IMR-90 (cell line): ENCODE results near the gene GLYATL2. TPM values are rescaled to one million over a fixed set of nuclear protein-coding genes. Genes with fewer than 3 reads are reported as not detected.

Experiments used
- ATAC-seq: fragments of 200-7000 bp; cut with Tn5 transposase; 2 replicates; pipeline ENCODE4 v1.9.1; 2020; ENCODE audit warnings: low read depth, mild to moderate bottlenecking, moderate library complexity
- BruUV-seq: library from RNA; stranded (reverse); fragments of 400-500 nt; replicated peaks from 2 replicates; lab custom pipeline; 2021; lab: Mats Ljungman, UMichigan
- CTCF ChIA-PET: fragments of 300-600 bp; formaldehyde crosslinking; extraction: SDS; loops from one replicate; lab custom pipeline; 2021; ENCODE audit warnings: antibody characterized with exemption; lab: Yijun Ruan, JAX
- POLR2A ChIA-PET: fragments of 300-600 bp; sonication (Branson Sonifier 250); formaldehyde crosslinking; loops from one replicate; lab custom pipeline; 2022; ENCODE audit warnings: antibody characterized with exemption; ENCODE audit not compliant: unreplicated experiment; lab: Charles Lee
- DNase-seq: peaks from one replicate; pipeline ENCODE4 v3.0.0; 2013
- H2AFZ ChIP-seq: replicated peaks from 2 replicates; pipeline ENCODE3; 2013; ENCODE audit warnings: low read length, mild to moderate bottlenecking; ENCODE audit not compliant: poor library complexity
- H2AK5ac ChIP-seq: 2 replicates; pipeline ENCODE4 v1.6.1; 2013; ENCODE audit warnings: low read depth, low read length, inconsistent platforms
- H2AK9ac ChIP-seq: replicated peaks from 2 replicates; pipeline ENCODE3; 2013; ENCODE audit warnings: mild to moderate bottlenecking, low read depth, low read length, moderate library complexity; ENCODE audit not compliant: poor library complexity
- H2BK120ac ChIP-seq: 2 replicates; pipeline ENCODE4 v1.6.1; 2013; ENCODE audit warnings: low read depth, low read length, inconsistent platforms
- H2BK15ac ChIP-seq: 3 replicates; pipeline ENCODE4 v1.6.1; 2013; ENCODE audit warnings: low read depth, low read length, inconsistent platforms
- H2BK20ac ChIP-seq: 2 replicates; pipeline ENCODE4 v1.6.1; 2013; ENCODE audit warnings: low read depth, mild to moderate bottlenecking, inconsistent platforms, low read length, moderate library complexity
- H2BK5ac ChIP-seq: 2 replicates; pipeline ENCODE4 v1.6.1; 2013; ENCODE audit warnings: mild to moderate bottlenecking, low read depth, low read length, inconsistent platforms; ENCODE audit not compliant: poor library complexity, severe bottlenecking
- H3K14ac ChIP-seq: replicated peaks from 2 replicates; pipeline ENCODE4 v1.6.1; 2013; ENCODE audit warnings: low read depth, low read length, inconsistent platforms
- H3K18ac ChIP-seq: 2 replicates; pipeline ENCODE4 v1.6.1; 2013; ENCODE audit warnings: low read depth, low read length, control low read depth
- H3K23ac ChIP-seq: 2 replicates; pipeline ENCODE4 v1.6.1; 2013; ENCODE audit warnings: low read depth, low read length, inconsistent platforms
- H3K27ac ChIP-seq: 2 replicates; pipeline ENCODE4 v1.5.1; 2013; ENCODE audit warnings: mild to moderate bottlenecking, control low read depth, low read length; ENCODE audit not compliant: insufficient read depth
- H3K27me3 ChIP-seq: 2 replicates; pipeline ENCODE4 v1.6.1; 2013; ENCODE audit warnings: low read length; ENCODE audit not compliant: control insufficient read depth, insufficient read depth
- H3K36me3 ChIP-seq: 2 replicates; pipeline ENCODE4 v1.6.1; 2013; ENCODE audit warnings: low read length, mixed read lengths; ENCODE audit not compliant: control insufficient read depth, insufficient read depth
- H3K4ac ChIP-seq: 2 replicates; pipeline ENCODE4 v1.6.1; 2013; ENCODE audit warnings: low read depth, low read length, inconsistent platforms
- H3K4me1 ChIP-seq: 2 replicates; pipeline ENCODE4 v1.6.1; 2013; ENCODE audit warnings: low read length, mixed read lengths; ENCODE audit not compliant: control insufficient read depth, insufficient read depth
- H3K4me2 ChIP-seq: 2 replicates; pipeline ENCODE4 v1.6.1; 2013; ENCODE audit warnings: low read depth, mild to moderate bottlenecking, control low read depth, low read length, moderate library complexity
- H3K4me3 ChIP-seq: 2 replicates; pipeline ENCODE4 v1.5.1; 2013; ENCODE audit warnings: low read depth, mild to moderate bottlenecking, control low read depth, low read length, moderate library complexity; ENCODE audit not compliant: insufficient read depth
- H3K56ac ChIP-seq: 2 replicates; pipeline ENCODE4 v1.6.1; 2013; ENCODE audit warnings: low read length, inconsistent platforms; ENCODE audit not compliant: insufficient read depth; ENCODE audit errors: extremely low read depth
- H3K79me1 ChIP-seq, 2 experiments: 2 replicates each; pipeline ENCODE4 v1.6.1; 2013; ENCODE audit warnings: low read length in 2 of 2, inconsistent platforms in 1 of 2, low read depth in 1 of 2
- H3K9ac ChIP-seq: 2 replicates; pipeline ENCODE4 v1.6.1; 2013; ENCODE audit warnings: low read depth, low read length, control low read depth
- H3K9me1 ChIP-seq: 2 replicates; pipeline ENCODE4 v1.6.1; 2013; ENCODE audit warnings: low read length, inconsistent platforms; ENCODE audit not compliant: insufficient read depth
- H3K9me3 ChIP-seq: 2 replicates; pipeline ENCODE4 v1.6.1; 2013; ENCODE audit warnings: low read length; ENCODE audit not compliant: control insufficient read depth, insufficient read depth
- H4K20me1 ChIP-seq: 2 replicates; pipeline ENCODE4 v1.6.1; 2013; ENCODE audit warnings: low read length, inconsistent platforms; ENCODE audit not compliant: insufficient read depth
- H4K5ac ChIP-seq: 2 replicates; pipeline ENCODE4 v1.6.1; 2013; ENCODE audit warnings: mild to moderate bottlenecking, low read depth, low read length, control low read depth
- H4K8ac ChIP-seq, 2 experiments: 2 replicates each; pipeline ENCODE4 v1.6.1; 2013; ENCODE audit warnings: low read depth in 2 of 2, low read length in 2 of 2, control low read depth in 1 of 2, inconsistent platforms in 1 of 2
- H4K91ac ChIP-seq: 2 replicates; pipeline ENCODE4 v1.6.1; 2013; ENCODE audit warnings: low read depth, low read length, inconsistent platforms; ENCODE audit not compliant: insufficient read depth
- BHLHE40 ChIP-seq: fragments of 150-350 bp; IDR thresholded peaks from 2 replicates; pipeline ENCODE4 v1.6.1; 2016; ENCODE audit warnings: mild to moderate bottlenecking, low read depth, low read length
- CEBPB ChIP-seq: IDR thresholded peaks from 2 replicates; pipeline ENCODE4 v1.6.1; 2012; ENCODE audit warnings: low read depth, low read length, improper control_type of control experiment
- CHD1 ChIP-seq: IDR thresholded peaks from 2 replicates; pipeline ENCODE4 v1.6.1; 2012; ENCODE audit warnings: low read depth, low read length, improper control_type of control experiment
- FOS ChIP-seq: fragments of 150-350 bp; IDR thresholded peaks from 2 replicates; pipeline ENCODE4 v1.6.1; 2016; ENCODE audit warnings: low read depth, low read length
- MAFK ChIP-seq: IDR thresholded peaks from 2 replicates; pipeline ENCODE4 v1.6.1; 2012; ENCODE audit warnings: low read depth, low read length, improper control_type of control experiment
- MAZ ChIP-seq: IDR thresholded peaks from 2 replicates; pipeline ENCODE4 v1.6.1; 2012; ENCODE audit warnings: low read depth, mild to moderate bottlenecking, low read length, improper control_type of control experiment, moderate library complexity, borderline replicate concordance
- MXI1 ChIP-seq: IDR thresholded peaks from 2 replicates; pipeline ENCODE4 v1.6.1; 2012; ENCODE audit warnings: low read depth, mild to moderate bottlenecking, low read length, moderate library complexity, borderline replicate concordance
- NFE2L2 ChIP-seq: fragments of 150-350 bp; IDR thresholded peaks from 2 replicates; pipeline ENCODE4 v1.6.1; 2016; ENCODE audit warnings: low read depth, mild to moderate bottlenecking, low read length
- POLR2A ChIP-seq: IDR thresholded peaks from 2 replicates; pipeline ENCODE4 v1.6.1; 2012; ENCODE audit warnings: mild to moderate bottlenecking, low read depth, low read length
- RAD21 ChIP-seq: IDR thresholded peaks from 2 replicates; pipeline ENCODE4 v1.6.1; 2012; ENCODE audit warnings: low read length, improper control_type of control experiment
- RCOR1 ChIP-seq: IDR thresholded peaks from 2 replicates; pipeline ENCODE4 v1.6.1; 2012; ENCODE audit warnings: mild to moderate bottlenecking, low read length, improper control_type of control experiment; ENCODE audit not compliant: insufficient replicate concordance
- RFX5 ChIP-seq: IDR thresholded peaks from 2 replicates; pipeline ENCODE4 v1.8.0; 2012; ENCODE audit warnings: low read depth, mild to moderate bottlenecking, low read length, moderate library complexity
- SMC3 ChIP-seq: fragments of 150-350 bp; IDR thresholded peaks from 2 replicates; pipeline ENCODE4 v1.6.1; 2016; ENCODE audit warnings: low read depth, mild to moderate bottlenecking, antibody characterized with exemption, low read length, moderate library complexity
- WGBS, 2 experiments: methylation state at CpG; one replicate each; pipeline versions ENCODE4 v1.1.5 to v1.1.7; 2013; ENCODE audit warnings: missing lambda C conversion rate in 2 of 2; ENCODE audit not compliant: insufficient read length in 1 of 2; ENCODE audit errors: extremely low coverage in 2 of 2; 5-methylcytosine and 5-hydroxymethylcytosine counted together
- dilution Hi-C: fragments of 300-500 bp; cut with HindIII; formaldehyde crosslinking; loops from one replicate; pipeline ENCODE4 v1.14.3; 2018; ENCODE audit warnings: low sequenced_read_pairs; ENCODE audit not compliant: unreplicated experiment
- in situ Hi-C: fragments of 300-500 bp; cut with MboI; formaldehyde crosslinking; loops from 3 replicates; pipeline ENCODE4 v1.14.3; 2019; ENCODE audit warnings: low sequenced_read_pairs, inconsistent platforms, mixed read lengths
- intact Hi-C: fragments of 100-400 bp; cut with micrococcal nuclease; formaldehyde crosslinking; loops from 2 replicates; pipeline ENCODE4 v1.10.0; 2022
- polyA plus RNA-seq, 3 experiments: library from polyadenylated mRNA; depleted of rRNA; stranded (reverse); fragments of >200 nt; gene quantifications; 2 replicates each; pipeline ENCODE4 v1.2.3, GENCODE V29; 2012; ENCODE audit warnings: low replicate concordance in 1 of 3
- total RNA-seq: library from RNA; depleted of rRNA; stranded (reverse); fragments of >200 nt; gene quantifications from 2 replicates; pipeline ENCODE4 v1.2.3, GENCODE V29; 2012
- TF ChIP-seq, protein P1 (sequence below): fragments of 150-350 bp; IDR thresholded peaks from 2 replicates; pipeline ENCODE4 v1.6.1; 2017; ENCODE audit warnings: mild to moderate bottlenecking, antibody characterized with exemption, low read length, low read depth
- TF ChIP-seq, protein P2 (sequence below): fragments of 150-350 bp; IDR thresholded peaks from 2 replicates; pipeline ENCODE4 v1.6.1; 2016; ENCODE audit warnings: low read depth, mild to moderate bottlenecking, low read length, moderate library complexity, borderline replicate concordance
- TF ChIP-seq, protein P3 (sequence below): conservative IDR thresholded peaks from 2 replicates; pipeline ENCODE4 v1.5.1; 2012; ENCODE audit warnings: mild to moderate bottlenecking, low read depth, low read length, improper control_type of control experiment

The GLYATL2 gene
- total and polyA plus RNA-seq, 2 of the 4 experiments (the other 2 are of a cell fraction) = 0.36 to 0.77 TPM

DNA sequence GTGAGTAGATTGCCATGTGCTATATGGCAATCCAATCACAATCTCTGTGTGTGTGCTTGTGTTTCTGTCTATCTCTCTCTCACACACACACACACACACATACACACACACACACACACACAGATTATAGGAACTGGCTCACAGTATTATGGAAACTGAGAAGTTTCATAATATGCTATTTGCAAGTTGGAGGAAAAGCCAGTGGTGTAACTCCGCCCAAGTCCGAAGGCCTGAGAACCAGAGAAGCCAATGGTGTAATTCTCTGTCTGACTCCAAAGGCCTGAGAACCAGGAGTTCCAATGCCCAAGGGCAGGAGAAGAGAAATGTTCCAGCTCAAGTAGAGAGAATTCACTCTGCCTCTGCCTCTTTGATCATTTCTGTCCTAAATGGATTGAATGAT lies 37.2 kb downstream of the GLYATL2 start:
- no peak overlapping the region for H2BK15ac ChIP-seq
- ATAC-seq (no peak), DNase-seq (no peak)
- H3K27me3 ChIP-seq = no peaks in the 10 kb centered on the region; the same call in 1 of the 2 replicates
- H3K79me1 ChIP-seq = no peaks in the 10 kb centered on the region
- H3K4me2 ChIP-seq = no peak overlapping the region
- CTCF ChIA-PET = no interaction called here
- POLR2A ChIA-PET = no interaction called here
- no peak overlapping the region for H2AFZ ChIP-seq
- no peak overlapping the region for H3K27ac ChIP-seq
- H2BK20ac ChIP-seq = no peak overlapping the region
- no peaks in the 10 kb centered on the region for H3K9me3 ChIP-seq
- no peak overlapping the region for H3K23ac ChIP-seq
- no peaks in the 10 kb centered on the region for H4K20me1 ChIP-seq
- TF ChIP-seq NFE2L2 (no peak), CHD1 (no peak), CEBPB (no peak), SMC3 (no peak), MAFK (no peak), RAD21 (no peak), BHLHE40 (no peak), MXI1 (no peak), FOS (no peak), RCOR1 (no peak), MAZ (no peak), RFX5 (no peak), POLR2A (no peak)
- TF ChIP-seq, protein P1, sequence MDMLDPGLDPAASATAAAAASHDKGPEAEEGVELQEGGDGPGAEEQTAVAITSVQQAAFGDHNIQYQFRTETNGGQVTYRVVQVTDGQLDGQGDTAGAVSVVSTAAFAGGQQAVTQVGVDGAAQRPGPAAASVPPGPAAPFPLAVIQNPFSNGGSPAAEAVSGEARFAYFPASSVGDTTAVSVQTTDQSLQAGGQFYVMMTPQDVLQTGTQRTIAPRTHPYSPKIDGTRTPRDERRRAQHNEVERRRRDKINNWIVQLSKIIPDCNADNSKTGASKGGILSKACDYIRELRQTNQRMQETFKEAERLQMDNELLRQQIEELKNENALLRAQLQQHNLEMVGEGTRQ = no peak
- TF ChIP-seq, protein P2, sequence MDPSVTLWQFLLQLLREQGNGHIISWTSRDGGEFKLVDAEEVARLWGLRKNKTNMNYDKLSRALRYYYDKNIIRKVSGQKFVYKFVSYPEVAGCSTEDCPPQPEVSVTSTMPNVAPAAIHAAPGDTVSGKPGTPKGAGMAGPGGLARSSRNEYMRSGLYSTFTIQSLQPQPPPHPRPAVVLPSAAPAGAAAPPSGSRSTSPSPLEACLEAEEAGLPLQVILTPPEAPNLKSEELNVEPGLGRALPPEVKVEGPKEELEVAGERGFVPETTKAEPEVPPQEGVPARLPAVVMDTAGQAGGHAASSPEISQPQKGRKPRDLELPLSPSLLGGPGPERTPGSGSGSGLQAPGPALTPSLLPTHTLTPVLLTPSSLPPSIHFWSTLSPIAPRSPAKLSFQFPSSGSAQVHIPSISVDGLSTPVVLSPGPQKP = no peak
- TF ChIP-seq, protein P3, sequence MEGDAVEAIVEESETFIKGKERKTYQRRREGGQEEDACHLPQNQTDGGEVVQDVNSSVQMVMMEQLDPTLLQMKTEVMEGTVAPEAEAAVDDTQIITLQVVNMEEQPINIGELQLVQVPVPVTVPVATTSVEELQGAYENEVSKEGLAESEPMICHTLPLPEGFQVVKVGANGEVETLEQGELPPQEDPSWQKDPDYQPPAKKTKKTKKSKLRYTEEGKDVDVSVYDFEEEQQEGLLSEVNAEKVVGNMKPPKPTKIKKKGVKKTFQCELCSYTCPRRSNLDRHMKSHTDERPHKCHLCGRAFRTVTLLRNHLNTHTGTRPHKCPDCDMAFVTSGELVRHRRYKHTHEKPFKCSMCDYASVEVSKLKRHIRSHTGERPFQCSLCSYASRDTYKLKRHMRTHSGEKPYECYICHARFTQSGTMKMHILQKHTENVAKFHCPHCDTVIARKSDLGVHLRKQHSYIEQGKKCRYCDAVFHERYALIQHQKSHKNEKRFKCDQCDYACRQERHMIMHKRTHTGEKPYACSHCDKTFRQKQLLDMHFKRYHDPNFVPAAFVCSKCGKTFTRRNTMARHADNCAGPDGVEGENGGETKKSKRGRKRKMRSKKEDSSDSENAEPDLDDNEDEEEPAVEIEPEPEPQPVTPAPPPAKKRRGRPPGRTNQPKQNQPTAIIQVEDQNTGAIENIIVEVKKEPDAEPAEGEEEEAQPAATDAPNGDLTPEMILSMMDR = no peak
- no peaks in the 10 kb centered on the region for H3K9me1 ChIP-seq
- H4K91ac ChIP-seq = no peak overlapping the region
- dilution Hi-C loops = no loop called here
- H3K4me3 ChIP-seq = no peak overlapping the region
- H3K14ac ChIP-seq = no peak overlapping the region
- H2BK5ac ChIP-seq = no peak overlapping the region
- H2AK5ac ChIP-seq = no peak overlapping the region
- H3K9ac ChIP-seq = no peak overlapping the region
- no peak overlapping the region for H3K4ac ChIP-seq
- no peak overlapping the region for H4K5ac ChIP-seq
- H4K8ac ChIP-seq = no peak overlapping the region
- H3K36me3 ChIP-seq = no peaks in the 10 kb centered on the region
- intact Hi-C loops = no loop called here
- no TSS peak for BruUV-seq
- no peak overlapping the region for H2BK120ac ChIP-seq
- in situ Hi-C loops = no loop called here
- no peak overlapping the region for H3K56ac ChIP-seq
- H2AK9ac ChIP-seq = no peak overlapping the region
- H3K18ac ChIP-seq = no peak overlapping the region
- H3K4me1 ChIP-seq = no peaks in the 10 kb centered on the region
- WGBS, 2 experiments = 100% methylated on average over 2 of the region's 2 CpGs; no CpG with 5 or more reads in 1 of the 2 experiments
